MCF 10A (cell line): ENCODE measurements around the gene ABL2. TPM values are rescaled to one million over a fixed set of nuclear protein-coding genes. Genes with fewer than 3 reads are reported as not detected.

Source experiments
- BruUV-seq: library from RNA; stranded (reverse); fragments of 400-500 nt; replicated peaks from 2 replicates; lab custom pipeline; 2021; lab: Mats Ljungman, UMichigan
- CTCF ChIA-PET: fragments of 300-600 bp; sonication (Branson Sonifier 250); formaldehyde crosslinking; extraction: SDS; loops from one replicate; lab custom pipeline; 2021; ENCODE audit warnings: antibody characterized with exemption, inconsistent platforms; lab: Yijun Ruan, JAX
- POLR2A ChIA-PET: fragments of 300-600, 350-650 bp; sonication (Branson Sonifier 250); formaldehyde crosslinking; extraction: SDS; loops from one replicate; lab custom pipeline; 2020; ENCODE audit warnings: antibody characterized with exemption, inconsistent platforms; lab: Yijun Ruan, JAX
- DNase-seq: peaks from one replicate; pipeline ENCODE4 v3.0.0-alpha.2; 2018; ENCODE audit not compliant: unreplicated experiment
- H3K27ac Mint-ChIP-seq: one replicate; pipeline ENCODE4 v1.8.0; 2022; ENCODE audit warnings: mild to moderate bottlenecking, low read depth, mixed read lengths; ENCODE audit not compliant: unreplicated experiment
- H3K27me3 Mint-ChIP-seq: one replicate; pipeline ENCODE4 v1.8.0; 2022; ENCODE audit warnings: mixed read lengths; ENCODE audit not compliant: insufficient read depth, unreplicated experiment
- H3K36me3 Mint-ChIP-seq: one replicate; pipeline ENCODE4 v1.8.0; 2022; ENCODE audit warnings: mild to moderate bottlenecking, moderate library complexity, mixed read lengths; ENCODE audit not compliant: insufficient read depth, unreplicated experiment
- H3K4me1 Mint-ChIP-seq: one replicate; pipeline ENCODE4 v1.8.0; 2022; ENCODE audit warnings: mixed read lengths; ENCODE audit not compliant: insufficient read depth, unreplicated experiment
- H3K4me3 Mint-ChIP-seq: one replicate; pipeline ENCODE4 v1.8.0; 2022; ENCODE audit warnings: mild to moderate bottlenecking, moderate library complexity, mixed read lengths; ENCODE audit not compliant: unreplicated experiment
- H3K9me3 Mint-ChIP-seq: one replicate; pipeline ENCODE4 v1.8.0; 2022; ENCODE audit warnings: mixed read lengths; ENCODE audit not compliant: unreplicated experiment
- intact Hi-C: fragments of 100-400 bp; cut with micrococcal nuclease; formaldehyde crosslinking; loops from 2 replicates; pipeline ENCODE4 v1.14.1; 2022
- total RNA-seq: library from RNA; stranded (reverse); gene quantifications from 2 replicates; pipeline ENCODE4 v1.2.3, GENCODE V29; 2022
- TF ChIP-seq, protein P1 (sequence below): fragments of 200-600 bp; IDR thresholded peaks from one replicate; pipeline ENCODE4 v1.8.0; 2022; ENCODE audit warnings: antibody characterized with exemption, mild to moderate bottlenecking; ENCODE audit not compliant: unreplicated experiment

The ABL2 gene
- total RNA-seq, 1 experiment from 2014 or later: 109 TPM

DNA sequence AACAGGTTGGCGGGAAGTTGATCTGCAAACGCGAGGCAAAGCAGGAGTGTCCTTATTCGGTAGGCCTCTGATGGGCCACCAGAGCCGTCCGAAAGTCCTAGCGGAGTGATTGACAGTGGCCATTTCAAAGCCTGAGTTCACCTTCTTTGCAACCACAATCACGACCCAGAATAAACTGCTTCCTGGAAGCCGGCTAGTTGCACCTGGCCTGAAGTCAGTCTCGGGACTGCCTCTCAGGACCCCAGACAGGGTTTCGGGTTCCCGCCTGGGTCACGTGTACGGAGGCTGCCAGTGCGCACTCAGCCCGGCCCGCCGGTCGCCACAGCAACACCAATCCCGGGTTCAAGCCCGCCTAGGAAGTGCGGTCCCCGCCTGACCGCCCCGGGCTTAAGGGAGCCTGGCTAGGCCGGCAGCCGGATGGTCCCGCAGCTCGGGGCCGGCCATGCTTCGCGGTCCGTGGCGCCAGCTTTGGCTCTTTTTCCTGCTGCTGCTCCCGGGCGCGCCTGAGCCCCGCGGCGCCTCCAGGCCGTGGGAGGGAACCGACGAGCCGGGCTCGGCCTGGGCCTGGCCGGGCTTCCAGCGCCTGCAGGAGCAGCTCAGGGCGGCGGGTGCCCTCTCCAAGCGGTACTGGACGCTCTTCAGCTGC is 147.7 kb downstream of the ABL2 start, which contains the start of gene TOR3A:
Gene TOR3A (plus strand): TSS at position 384 of the 646 bp plus-strand sequence. CDS start 59 bp downstream, at position 443.
- H3K9me3 Mint-ChIP-seq: no peaks in the 10 kb centered on the region
- intact Hi-C loops: loop anchor here (2.0 kb wide), 1 partner anchor 549 kb away; no protein-coding TSS in a partner anchor
- peaks cover 16% of the 10 kb centered on the region for H3K36me3 Mint-ChIP-seq
- BruUV-seq: no TSS peak
- no peaks in the 10 kb centered on the region for H3K27me3 Mint-ChIP-seq
- H3K4me3 Mint-ChIP-seq: peak within 1 kb of the TSS; percentile 99
- peaks cover 12% of the 10 kb centered on the region for H3K4me1 Mint-ChIP-seq
- TF ChIP-seq, protein P1, sequence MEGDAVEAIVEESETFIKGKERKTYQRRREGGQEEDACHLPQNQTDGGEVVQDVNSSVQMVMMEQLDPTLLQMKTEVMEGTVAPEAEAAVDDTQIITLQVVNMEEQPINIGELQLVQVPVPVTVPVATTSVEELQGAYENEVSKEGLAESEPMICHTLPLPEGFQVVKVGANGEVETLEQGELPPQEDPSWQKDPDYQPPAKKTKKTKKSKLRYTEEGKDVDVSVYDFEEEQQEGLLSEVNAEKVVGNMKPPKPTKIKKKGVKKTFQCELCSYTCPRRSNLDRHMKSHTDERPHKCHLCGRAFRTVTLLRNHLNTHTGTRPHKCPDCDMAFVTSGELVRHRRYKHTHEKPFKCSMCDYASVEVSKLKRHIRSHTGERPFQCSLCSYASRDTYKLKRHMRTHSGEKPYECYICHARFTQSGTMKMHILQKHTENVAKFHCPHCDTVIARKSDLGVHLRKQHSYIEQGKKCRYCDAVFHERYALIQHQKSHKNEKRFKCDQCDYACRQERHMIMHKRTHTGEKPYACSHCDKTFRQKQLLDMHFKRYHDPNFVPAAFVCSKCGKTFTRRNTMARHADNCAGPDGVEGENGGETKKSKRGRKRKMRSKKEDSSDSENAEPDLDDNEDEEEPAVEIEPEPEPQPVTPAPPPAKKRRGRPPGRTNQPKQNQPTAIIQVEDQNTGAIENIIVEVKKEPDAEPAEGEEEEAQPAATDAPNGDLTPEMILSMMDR: no peak
- ChIA-PET POLR2A (interaction anchor here (0.7 to 3.3 kb wide), 29 partner anchors 8 to 795 kb away, joined by 3 to 16 read pairs (median 4); partner anchors contain the start of genes AXDND1, SOAT1 and TOR1AIP2), CTCF (interaction anchor here (0.5 to 10.0 kb wide), 21 partner anchors 10 to 728 kb away, joined by 3 to 134 read pairs (median 6); partner anchors contain the start of gene AXDND1)
- peak within 1 kb of the TSS; percentile 98 for H3K27ac Mint-ChIP-seq
- DNase-seq: peak; percentile 95

DNA sequence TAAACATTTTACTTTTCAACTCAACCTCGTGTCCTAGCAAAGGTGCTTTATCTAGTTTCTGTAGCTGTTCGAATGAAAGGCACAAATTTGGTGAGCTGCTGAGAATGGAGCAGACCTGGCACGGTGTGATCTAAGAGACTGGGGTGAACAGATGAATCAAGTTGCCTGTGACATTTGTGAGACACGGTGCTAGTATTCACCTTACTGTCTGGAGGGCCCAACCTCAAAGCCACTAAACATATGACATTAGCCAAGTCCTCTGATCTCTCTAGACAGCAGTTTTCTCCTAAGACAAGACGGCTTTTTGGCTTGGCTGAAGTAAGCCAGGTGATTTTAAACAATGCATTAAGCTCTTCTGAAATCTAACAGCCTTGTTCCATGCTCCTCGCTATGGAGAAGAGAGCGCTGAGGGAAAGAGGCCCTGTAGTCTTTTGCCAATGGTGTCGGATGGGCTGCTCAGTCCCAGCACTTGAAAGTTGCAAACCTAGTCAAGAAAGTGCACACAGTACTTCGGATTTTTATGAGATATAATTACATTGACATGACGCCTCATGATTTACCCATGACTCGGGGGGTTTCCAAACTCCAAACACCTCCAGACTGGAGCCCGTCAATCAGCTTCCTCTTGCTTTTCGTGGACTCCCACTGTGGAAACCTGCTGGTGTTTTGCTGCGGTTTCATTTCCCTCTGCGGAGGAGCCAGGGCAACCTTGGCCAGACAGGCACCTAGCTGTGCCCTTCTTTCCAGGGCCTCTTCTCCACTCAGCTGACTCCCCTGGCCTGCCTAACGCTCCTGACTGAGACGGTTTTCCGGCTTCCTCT is 148.4 kb downstream of the ABL2 start:
- peaks cover 11% of the 10 kb centered on the region for H3K36me3 Mint-ChIP-seq
- peak overlapping the region; percentile 98 for H3K27ac Mint-ChIP-seq
- TF ChIP-seq, protein P1: no peak
- BruUV-seq: TSS peak; percentile 6
- H3K27me3 Mint-ChIP-seq: no peaks in the 10 kb centered on the region
- CTCF ChIA-PET: interaction anchor here (0.6 to 10.0 kb wide), 22 partner anchors 11 to 729 kb away, joined by 3 to 134 read pairs (median 5); partner anchors contain the start of gene AXDND1
- intact Hi-C loops: no loop called here
- no peak for DNase-seq
- POLR2A ChIA-PET: interaction anchor here (0.7 to 3.3 kb wide), 17 partner anchors 9 to 288 kb away, joined by 3 to 16 read pairs (median 6); partner anchors contain the start of genes AXDND1 and SOAT1
- H3K4me1 Mint-ChIP-seq: peaks cover 12% of the 10 kb centered on the region
- no peaks in the 10 kb centered on the region for H3K9me3 Mint-ChIP-seq
- H3K4me3 Mint-ChIP-seq: peak overlapping the region; percentile 99

DNA sequence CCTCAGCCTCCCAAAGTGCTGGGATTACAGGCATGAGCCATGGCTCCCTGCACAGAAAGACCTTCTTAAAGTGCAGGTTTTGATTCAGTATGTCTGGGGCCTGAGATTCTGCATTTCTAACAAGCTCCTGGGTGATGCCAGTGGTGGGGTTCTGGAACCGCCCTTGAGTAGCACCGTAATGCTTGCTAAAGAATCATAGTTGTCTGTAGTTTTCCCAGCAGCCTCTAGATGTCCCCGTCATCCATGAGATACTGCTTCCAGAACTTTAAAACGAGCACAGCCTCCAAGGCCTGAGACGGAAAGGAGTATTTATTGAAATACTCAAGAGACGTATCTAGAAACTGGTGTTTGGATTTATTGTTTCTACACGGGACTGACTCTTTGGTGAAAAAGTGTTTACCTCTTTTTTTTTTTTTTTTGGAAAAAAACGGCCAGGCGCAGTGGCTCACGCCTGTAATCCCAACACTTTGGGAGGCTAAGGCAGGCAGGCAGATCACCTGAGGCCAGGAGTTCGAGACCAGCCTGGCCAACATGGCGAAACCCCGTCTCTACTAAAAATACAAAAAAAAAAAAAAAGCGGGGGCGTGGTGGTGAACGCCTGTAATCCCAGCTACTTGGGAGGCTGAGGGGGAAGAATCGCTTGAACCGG is 150.2 kb downstream of the ABL2 start:
- H3K4me3 Mint-ChIP-seq: no peak overlapping the region
- peaks cover 4% of the 10 kb centered on the region for H3K36me3 Mint-ChIP-seq
- TF ChIP-seq, protein P1: peak; percentile 86
- no peak overlapping the region for H3K27ac Mint-ChIP-seq
- BruUV-seq: no TSS peak
- ChIA-PET POLR2A (interaction anchor here (0.6 to 1.6 kb wide), 5 partner anchors 19 to 755 kb away, joined by 3 to 5 read pairs (median 3); partner anchors contain the start of gene AXDND1), CTCF (interaction anchor here (0.6 to 10.0 kb wide), 56 partner anchors 10 to 1050 kb away, joined by 3 to 134 read pairs (median 4); partner anchors contain the start of gene AXDND1)
- H3K9me3 Mint-ChIP-seq: no peaks in the 10 kb centered on the region
- H3K27me3 Mint-ChIP-seq: no peaks in the 10 kb centered on the region
- peaks cover 12% of the 10 kb centered on the region for H3K4me1 Mint-ChIP-seq
- intact Hi-C loops: loop anchor here (1.0 to 2.0 kb wide), 7 partner anchors 114 to 736 kb away; no protein-coding TSS in a partner anchor
- peak; percentile 85 for DNase-seq
